MV-4-11 (cell line): ENCODE results near the gene FGF2.
A peak's percentile ranks its signal among the peaks of the same experiment; 100 is the strongest.

Source experiments
- DNase-seq: peaks from one replicate; lab custom pipeline; 2025; lab: John Stamatoyannopoulos, UW

FGF2 gene

DNA sequence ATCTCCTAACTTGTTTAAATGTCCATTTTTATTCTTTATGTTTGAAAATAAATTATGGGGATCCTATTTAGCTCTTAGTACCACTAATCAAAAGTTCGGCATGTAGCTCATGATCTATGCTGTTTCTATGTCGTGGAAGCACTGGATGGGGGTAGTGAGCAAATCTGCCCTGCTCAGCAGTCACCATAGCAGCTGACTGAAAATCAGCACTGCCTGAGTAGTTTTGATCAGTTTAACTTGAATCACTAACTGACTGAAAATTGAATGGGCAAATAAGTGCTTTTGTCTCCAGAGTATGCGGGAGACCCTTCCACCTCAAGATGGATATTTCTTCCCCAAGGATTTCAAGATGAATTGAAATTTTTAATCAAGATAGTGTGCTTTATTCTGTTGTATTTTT is 68.2 kb downstream of the FGF2 start:
- no peak for DNase-seq

DNA sequence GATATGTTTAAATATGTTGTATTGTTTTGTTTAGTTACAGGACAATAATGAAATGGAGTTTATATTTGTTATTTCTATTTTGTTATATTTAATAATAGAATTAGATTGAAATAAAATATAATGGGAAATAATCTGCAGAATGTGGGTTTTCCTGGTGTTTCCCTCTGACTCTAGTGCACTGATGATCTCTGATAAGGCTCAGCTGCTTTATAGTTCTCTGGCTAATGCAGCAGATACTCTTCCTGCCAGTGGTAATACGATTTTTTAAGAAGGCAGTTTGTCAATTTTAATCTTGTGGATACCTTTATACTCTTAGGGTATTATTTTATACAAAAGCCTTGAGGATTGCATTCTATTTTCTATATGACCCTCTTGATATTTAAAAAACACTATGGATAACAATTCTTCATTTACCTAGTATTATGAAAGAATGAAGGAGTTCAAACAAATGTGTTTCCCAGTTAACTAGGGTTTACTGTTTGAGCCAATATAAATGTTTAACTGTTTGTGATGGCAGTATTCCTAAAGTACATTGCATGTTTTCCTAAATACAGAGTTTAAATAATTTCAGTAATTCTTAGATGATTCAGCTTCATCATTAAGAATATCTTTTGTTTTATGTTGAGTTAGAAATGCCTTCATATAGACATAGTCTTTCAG is 68.8 kb downstream of the FGF2 start:
- no peak for DNase-seq

DNA sequence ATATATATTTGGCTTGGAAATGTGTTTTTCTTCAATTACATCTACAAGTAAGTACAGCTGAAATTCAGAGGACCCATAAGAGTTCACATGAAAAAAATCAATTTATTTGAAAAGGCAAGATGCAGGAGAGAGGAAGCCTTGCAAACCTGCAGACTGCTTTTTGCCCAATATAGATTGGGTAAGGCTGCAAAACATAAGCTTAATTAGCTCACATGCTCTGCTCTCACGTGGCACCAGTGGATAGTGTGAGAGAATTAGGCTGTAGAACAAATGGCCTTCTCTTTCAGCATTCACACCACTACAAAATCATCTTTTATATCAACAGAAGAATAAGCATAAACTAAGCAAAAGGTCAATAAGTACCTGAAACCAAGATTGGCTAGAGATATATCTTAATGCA is 69.6 kb downstream of the FGF2 start:
- DNase-seq, result no peak

DNA sequence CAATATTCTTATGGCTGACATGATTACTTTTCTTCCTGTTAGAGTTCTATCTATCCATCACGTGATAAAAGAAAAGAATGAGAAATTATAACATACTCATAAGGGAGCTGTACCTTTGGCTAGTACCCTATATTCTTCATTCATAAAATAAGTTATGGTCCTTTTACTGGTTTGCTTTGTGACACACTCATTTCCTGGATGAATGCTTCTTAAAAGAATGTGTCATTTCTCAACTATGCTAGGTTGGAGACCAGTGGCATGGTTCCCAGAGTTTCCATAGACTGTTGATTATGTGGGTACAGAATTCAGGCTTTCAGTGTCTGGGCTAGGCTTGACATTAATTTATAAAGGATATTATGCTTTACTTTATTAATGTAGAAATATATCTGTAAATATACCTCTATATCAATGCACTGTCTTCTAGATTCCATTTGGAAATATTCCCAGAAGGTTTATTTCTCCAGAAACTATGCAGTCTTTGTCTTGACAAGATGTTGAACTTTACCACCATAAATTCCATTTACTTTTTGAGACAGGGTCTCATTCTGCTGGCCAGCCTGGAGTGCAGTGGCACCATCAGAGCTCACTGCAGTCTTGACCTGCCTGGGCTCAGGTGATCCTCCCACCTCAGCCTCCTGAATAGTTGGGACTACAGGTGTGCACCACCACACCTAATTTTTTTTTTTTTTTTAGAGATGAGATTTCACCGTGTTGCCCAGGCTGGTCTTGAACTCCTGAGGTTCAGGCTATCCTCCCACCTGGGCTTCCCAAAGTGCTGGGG is 71.9 kb downstream of the FGF2 start:
- DNase-seq, result no peak

DNA sequence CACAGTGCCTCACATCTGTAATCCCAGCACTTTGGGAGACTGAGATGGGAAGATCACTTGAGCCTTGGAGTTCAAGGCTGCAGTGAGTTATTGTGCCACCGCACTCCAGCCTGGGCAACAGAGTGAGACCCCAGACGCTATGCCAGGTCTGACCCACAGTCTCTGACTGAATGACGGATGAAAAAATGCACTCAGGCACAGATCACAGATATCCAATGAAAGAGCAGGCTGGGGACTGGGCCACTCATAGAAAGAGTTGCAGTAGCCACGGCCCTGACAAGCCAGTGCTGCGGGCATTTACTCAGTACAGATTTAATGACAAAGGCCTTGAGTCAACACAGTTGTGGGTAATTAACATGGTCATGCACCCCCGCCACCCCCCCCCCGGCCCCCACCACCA is 73.1 kb downstream of the FGF2 start:
- DNase-seq, result no peak

DNA sequence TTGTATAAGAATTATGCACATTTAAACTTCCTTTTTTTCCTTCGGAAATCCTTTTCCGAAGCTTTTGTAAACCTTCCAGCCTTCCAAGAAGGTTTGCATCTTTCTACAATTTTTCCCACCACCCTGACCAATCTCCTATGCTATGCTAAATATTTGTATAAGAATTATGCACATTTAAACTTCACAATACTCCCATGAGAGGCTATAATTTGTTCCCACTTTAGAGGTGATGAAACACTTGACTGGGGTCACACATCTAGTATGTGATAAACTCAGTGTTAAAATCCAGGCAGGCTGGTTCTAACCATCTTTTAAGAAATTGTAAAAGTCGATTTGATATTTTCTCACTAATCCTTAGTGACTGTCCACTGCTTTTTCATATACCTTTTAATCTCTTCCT is 73.7 kb downstream of the FGF2 start:
- no peak for DNase-seq

DNA sequence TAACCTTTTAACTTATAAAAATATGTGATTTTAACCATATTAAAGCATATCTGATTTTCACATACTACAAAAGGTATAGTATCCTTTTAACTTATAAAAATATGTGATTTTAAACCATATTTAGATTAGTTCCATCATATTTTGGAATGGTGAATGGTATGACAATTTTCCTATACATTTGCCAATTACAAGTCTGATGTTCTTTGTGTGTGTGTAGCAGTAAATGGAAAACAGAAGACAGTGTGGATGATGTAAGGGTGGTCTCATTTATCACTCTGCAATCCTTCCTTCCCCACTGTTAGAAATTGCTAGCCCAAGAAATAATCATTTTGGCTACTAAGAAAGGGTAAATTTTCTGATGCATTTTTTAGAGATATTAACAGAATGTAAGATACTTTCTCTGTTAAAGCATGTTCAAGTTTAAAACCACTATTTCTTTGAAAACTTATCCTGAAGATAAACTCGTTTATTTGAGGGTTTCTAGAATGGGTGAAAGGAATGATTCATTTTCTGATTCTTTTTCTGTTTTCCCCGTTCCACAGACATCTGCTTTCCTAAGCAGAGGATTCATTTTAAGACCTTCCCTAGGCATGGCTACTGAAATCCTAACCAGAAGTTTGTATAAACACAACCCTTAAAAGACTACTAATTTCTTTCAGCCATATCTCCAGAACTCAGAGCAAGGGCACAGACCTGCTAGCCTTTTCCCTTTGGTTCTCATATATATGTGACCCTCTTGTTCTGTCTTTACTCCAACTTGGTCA is 74.8 kb downstream of the FGF2 start:
- DNase-seq, result no peak

DNA sequence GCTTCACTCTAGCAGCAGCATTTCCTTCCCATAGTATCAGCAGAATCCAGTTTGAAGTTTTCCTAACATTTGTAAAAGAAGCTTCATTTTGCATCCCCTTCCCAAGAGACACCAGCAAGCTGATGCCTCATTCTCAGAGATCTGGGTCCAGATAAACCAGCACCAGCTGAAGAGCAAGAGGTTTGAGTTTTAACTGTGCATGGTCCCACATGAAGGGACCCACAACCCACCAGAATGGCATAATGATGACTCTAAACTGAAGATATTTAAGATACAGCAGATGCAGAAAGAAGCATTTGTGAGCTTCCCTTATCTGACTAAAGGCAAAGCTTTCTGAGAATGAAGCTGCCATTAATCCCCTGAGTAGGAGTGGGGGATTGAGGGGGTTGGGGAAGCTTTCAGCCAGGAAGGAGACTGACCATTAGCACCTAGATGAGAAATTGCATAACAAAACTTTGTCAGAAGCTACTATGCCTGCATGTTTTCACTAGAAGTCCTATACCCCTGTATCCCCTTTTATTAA is 77.2 kb downstream of the FGF2 start:
- no peak for DNase-seq

DNA sequence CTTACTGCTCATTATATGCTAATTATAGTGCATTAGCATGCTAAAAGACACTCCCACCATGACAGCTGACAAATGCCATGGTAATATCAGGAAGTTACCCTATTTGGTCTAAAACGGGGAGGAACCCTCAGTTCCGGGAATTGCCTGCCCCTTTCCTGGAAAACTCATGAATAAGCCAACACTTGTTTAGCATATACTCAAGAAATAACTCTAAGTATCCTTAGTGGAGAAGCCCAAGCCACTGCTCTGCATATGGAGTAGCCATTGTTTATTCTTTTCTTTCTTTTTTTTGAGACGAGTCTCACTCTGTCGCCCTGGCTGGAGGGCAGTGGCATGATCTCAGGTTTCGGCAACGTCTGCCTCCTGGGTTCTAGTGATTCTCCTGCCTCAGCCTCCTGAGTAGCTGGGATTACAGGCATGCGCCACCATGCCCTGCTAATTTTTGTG is 80.3 kb downstream of the FGF2 start:
- DNase-seq, result no peak

DNA sequence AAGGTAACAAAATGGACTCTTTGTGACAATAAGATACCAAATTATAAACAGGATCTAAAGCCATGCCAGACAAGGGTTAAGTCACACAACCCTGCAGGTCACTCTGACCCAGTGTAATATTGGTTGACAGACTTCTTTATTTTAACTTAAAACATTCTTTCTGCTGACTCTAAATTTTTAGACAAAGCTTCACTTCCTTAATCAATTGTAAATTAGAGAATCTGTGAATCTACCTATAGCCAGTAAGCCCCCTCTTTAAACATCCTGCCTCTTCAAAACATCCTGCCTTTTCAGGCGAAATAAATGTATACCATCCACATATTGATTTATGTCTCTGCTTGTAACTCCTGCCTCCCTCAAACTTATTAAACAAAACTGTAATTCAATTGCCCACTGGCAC is 81.6 kb downstream of the FGF2 start:
- no peak for DNase-seq

DNA sequence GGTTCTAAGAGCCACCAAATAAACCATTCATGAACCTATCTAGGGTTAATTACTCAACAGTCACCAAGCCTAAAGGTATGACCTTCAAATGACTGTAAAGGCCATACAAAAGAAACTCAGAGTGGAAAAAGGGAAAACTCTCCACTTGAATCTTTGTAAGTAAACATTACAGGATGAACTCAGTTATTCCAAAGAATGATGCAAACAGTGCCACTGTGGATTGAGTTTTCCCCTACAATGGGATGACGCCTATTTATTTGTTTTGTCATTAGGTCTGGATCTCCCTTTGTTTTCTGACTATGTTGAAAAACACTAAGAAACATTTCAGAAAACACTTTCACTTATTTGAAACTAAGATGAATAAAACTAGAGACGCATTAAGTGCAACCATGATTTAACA is 83.1 kb downstream of the FGF2 start:
- DNase-seq, result no peak

DNA sequence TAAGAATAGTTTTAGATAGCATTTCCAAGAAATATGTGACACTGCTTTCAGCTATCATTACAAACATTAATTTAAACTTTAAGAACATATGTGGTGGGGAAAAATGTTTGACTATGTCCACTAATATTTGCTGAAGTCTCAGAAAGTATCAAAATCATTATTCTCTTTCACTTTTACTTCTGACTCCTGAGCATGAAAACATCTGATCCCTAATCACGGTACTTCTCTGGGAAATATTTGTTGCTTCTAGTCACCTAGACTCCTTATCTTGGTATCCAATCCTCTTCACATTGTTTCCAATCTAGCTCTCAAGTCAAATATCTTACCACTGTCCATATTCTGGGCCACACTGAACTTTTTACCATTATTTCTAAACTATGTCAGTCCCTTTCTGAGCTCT is 85.0 kb downstream of the FGF2 start:
- DNase-seq, result no peak

DNA sequence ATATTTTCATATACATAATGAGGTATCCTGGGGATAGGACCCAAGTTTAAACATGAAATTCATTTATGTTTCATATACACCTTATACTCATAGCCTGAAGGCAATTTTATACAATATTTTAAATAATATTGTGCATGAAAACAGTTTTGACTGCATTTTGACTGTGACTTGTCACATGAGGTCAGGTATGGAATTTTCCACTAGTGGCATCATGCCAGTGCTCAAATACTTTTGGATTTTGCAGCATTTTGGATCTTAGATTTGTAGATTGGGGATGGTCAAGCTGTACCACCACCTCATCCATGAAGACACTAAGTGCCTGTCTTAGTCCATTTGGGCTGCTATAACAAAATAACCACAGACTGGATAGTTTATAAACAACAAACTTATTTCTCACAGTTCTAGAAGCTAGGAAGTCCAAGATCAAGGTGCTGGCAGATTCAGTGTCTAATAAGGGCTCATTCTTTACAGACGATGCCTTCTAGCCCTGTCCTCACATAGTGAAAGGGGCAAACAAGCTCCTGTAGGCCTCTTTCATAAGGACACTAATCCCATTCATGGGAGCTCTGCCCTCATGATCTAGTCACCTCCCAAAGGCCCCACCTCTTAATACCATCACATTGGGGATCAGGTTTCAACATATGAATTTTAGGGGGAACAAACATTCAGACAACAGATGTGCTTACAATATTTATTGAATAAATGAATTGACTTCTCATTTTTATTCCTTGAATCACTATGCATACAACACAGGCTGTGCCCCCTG is 86.4 kb downstream of the FGF2 start:
- DNase-seq, result no peak

DNA sequence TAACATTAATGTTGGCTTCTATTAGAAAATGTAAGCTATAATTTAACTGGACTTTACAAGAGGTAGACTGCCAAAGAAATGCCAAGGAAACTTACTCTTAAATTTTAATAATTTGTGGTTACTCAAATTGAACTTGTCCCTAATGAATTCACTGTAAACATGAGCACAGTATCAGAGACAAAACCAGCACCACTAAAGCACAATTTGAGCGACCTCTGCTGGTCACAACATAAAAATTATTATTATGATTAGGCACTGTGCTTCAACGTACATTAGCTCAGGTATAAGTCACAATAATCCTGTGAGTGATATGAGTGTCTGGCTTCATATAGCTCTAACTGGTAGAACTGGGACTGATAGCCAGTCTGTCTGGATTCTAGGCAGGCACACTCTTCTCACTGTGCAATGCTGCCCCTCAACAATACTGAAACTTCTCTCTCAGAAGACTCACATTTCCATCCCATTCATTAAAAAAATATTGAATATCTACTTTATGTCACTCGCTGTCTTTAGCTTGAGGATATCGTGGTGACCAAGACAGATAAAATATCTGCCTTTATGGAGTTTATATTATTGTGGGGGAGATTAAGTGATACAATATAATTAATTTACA is 87.8 kb downstream of the FGF2 start:
- DNase-seq, result peak; percentile 9

DNA sequence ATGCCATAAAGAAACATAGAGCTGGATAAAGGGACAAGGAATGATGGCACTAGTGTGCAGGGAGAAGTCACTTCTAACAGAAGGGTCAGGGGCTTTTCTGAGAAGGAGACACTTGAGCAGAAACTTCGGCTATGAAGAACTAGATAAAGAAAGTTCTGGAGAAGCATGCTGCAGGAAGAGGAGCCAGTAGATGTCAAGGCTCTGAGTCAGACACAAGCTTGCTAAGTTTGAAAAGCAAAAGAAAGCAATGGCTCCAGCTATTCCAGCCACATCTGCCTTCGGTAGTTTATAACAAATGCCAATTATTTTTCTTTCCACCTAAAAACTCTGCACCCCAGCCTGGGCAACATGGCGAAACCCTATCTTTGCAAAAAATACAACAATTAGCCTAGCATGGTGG is 88.3 kb downstream of the FGF2 start:
- no peak for DNase-seq

DNA sequence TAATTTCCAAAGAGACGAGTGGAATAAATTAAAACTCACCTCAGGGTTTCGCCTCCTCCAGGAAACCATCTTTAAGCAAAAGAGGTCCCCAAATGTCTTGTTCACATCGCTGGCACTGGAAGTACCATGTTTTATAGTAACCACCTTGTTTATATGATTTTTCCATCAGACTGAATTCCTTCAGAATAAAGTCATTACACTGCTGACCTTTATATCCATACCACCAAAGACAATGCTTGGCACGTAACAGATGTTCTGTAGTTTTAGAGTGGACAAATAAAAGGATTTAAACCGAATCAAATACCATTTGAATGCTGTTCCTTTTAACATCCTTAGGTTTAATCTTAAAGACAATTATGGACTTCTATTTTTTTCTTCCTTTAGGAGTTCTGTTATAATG is 91.1 kb downstream of the FGF2 start:
- DNase-seq, result no peak

DNA sequence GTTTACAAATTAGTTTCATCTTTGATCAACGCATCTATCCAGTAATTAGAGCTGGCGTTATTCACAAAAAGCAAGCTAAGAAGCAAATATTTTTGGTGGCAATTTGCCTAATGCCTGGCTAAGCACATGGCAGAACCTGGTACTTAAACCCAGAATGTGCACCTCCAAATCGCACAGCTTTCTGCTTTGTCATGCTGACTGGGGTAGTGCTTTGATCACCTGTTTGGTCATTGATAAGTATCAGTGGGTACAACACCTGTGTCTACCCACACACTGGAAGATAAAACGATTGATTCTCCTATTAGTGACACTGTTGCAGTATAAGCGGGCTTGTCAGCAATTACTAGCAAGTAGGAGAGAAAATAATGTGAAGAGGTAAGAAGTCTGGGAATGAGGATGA is 93.8 kb downstream of the FGF2 start:
- no peak for DNase-seq

DNA sequence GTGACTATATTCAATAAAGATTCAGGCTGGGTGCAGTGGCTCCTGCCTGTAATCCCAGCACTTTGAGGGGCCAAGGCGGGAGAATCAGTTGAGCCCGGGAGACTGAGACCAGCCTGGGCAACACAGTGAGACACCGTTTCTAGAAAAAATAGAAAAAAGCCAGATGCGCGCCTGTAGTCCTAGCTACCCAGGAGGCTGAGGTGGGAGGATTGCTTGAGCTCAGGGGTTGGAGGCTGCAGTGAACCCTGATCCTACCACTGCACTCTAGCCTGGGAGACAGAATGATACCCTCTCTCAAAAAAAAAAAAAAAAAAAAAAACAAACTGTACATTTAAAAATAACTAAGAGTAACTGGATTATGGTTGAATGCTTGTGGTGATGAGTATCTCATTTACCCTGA is 94.7 kb downstream of the FGF2 start:
- no peak for DNase-seq

DNA sequence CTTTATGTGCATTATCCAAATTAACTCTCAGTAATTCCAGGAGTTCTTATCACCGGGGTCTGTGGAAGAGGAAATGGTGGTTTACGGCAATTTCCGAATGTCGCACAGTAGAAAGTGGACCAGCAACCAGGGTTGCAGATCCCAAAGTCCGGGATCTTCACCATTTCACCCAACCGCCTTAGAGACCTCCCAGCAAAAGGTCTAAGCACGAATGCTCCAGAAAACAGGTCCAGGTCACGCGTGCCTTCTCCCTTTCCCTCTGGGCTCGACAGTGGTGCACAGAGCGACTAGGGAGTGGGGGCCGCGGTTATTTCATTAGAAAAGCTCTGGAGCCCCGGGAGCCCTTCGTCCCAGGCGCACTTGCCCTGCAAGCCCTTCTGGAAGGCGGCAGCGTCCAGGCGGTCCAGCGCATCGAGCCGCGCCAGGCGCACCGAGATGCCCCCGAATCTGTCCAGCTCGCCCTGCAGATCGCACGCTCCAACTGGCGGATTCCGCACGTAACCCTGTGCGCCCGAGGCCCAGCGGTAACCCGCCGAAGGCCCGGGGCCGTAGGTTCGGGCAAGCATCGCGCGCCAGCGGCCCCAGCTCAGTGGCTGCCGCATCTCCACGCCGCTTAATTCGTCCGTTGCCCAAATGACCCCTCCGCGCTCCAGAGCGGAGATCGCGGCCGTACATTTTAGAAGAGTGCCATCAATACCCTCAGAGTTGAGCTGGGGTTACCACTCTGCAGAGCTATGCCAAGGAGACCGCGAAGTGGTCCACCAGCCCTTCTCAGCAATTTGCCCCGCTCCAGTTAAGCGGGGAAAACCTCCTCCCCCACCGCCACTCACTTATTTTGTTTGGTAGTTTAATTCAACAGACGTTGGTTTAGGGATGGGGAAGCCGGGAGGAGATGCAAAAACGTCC is 95.6 kb downstream of the FGF2 start, which contains the start of gene NUDT6:
TSS of gene NUDT6 (minus strand) at position 627 of the 906 bp plus-strand sequence. CDS start at position 602, 25 bp downstream.
- DNase-seq, result peak; percentile 43

DNA sequence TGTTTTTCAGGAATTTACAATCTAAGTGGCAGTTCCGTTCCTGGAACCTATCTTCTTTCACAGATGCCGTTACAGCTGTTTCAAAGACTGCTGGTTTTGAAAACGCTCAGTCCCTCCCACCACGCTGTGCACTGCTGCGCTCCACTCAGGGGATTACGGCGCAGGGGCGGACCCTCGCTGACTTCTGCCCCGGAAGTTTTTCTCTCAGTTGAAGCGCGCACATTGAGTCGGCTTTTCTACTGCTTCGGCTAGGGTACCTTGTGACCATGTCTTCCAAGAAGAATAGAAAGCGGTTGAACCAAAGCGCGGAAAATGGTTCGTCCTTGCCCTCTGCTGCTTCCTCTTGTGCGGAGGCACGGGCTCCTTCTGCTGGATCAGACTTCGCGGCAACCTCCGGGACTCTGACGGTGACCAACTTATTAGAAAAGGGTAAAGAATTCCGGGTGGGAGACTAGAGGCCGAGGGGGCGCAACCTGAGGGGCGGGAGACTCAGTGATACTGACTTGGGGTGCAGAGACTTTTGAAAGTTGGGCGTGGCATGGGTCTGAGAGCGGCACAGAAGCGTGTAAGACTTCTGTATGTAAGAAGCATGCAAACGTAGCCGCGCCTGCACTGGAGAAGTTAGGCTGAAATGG is 96.4 kb downstream of the FGF2 start:
- DNase-seq, result peak; percentile 85
